MCF 10A (cell line): Measurements from ENCODE around the gene MYO1D. TPM values are rescaled to one million over a fixed set of nuclear protein-coding genes. Genes with fewer than 3 reads are reported as not detected.
"Not testable (repeated sequence)": the region's sequence is repeated elsewhere in the genome, so short reads cannot be mapped to it uniquely, and the experiment has no call there.

Source experiments
- BruUV-seq: library from RNA; stranded (reverse); fragments of 400-500 nt; replicated peaks from 2 replicates; lab custom pipeline; 2021; lab: Mats Ljungman, UMichigan
- CTCF ChIA-PET: fragments of 300-600 bp; sonication (Branson Sonifier 250); formaldehyde crosslinking; extraction: SDS; loops from one replicate; lab custom pipeline; 2021; ENCODE audit warnings: antibody characterized with exemption, inconsistent platforms; lab: Yijun Ruan, JAX
- POLR2A ChIA-PET: fragments of 300-600, 350-650 bp; sonication (Branson Sonifier 250); formaldehyde crosslinking; extraction: SDS; loops from one replicate; lab custom pipeline; 2020; ENCODE audit warnings: antibody characterized with exemption, inconsistent platforms; lab: Yijun Ruan, JAX
- DNase-seq: peaks from one replicate; pipeline ENCODE4 v3.0.0-alpha.2; 2018; ENCODE audit not compliant: unreplicated experiment
- H3K27ac Mint-ChIP-seq: one replicate; pipeline ENCODE4 v1.8.0; 2022; ENCODE audit warnings: mild to moderate bottlenecking, low read depth, mixed read lengths; ENCODE audit not compliant: unreplicated experiment
- H3K27me3 Mint-ChIP-seq: one replicate; pipeline ENCODE4 v1.8.0; 2022; ENCODE audit warnings: mixed read lengths; ENCODE audit not compliant: insufficient read depth, unreplicated experiment
- H3K36me3 Mint-ChIP-seq: one replicate; pipeline ENCODE4 v1.8.0; 2022; ENCODE audit warnings: mild to moderate bottlenecking, moderate library complexity, mixed read lengths; ENCODE audit not compliant: insufficient read depth, unreplicated experiment
- H3K4me1 Mint-ChIP-seq: one replicate; pipeline ENCODE4 v1.8.0; 2022; ENCODE audit warnings: mixed read lengths; ENCODE audit not compliant: insufficient read depth, unreplicated experiment
- H3K4me3 Mint-ChIP-seq: one replicate; pipeline ENCODE4 v1.8.0; 2022; ENCODE audit warnings: mild to moderate bottlenecking, moderate library complexity, mixed read lengths; ENCODE audit not compliant: unreplicated experiment
- H3K9me3 Mint-ChIP-seq: one replicate; pipeline ENCODE4 v1.8.0; 2022; ENCODE audit warnings: mixed read lengths; ENCODE audit not compliant: unreplicated experiment
- CTCF ChIP-seq: fragments of 200-600 bp; IDR thresholded peaks from one replicate; pipeline ENCODE4 v1.8.0; 2022; ENCODE audit warnings: antibody characterized with exemption, mild to moderate bottlenecking; ENCODE audit not compliant: unreplicated experiment
- intact Hi-C: fragments of 100-400 bp; cut with micrococcal nuclease; formaldehyde crosslinking; loops from 2 replicates; pipeline ENCODE4 v1.14.1; 2022
- total RNA-seq: library from RNA; stranded (reverse); gene quantifications from 2 replicates; pipeline ENCODE4 v1.2.3, GENCODE V29; 2022

Gene MYO1D
- total RNA-seq, 1 experiment from 2014 or later: 30.5 TPM

GRCh38 chr17:32720671-32721070 lies 156.3 kb downstream of the MYO1D start:
- no peaks in the 10 kb centered on the region for H3K27me3 Mint-ChIP-seq
- peaks cover 7% of the 10 kb centered on the region for H3K9me3 Mint-ChIP-seq
- H3K4me3 Mint-ChIP-seq: no peak overlapping the region
- H3K36me3 Mint-ChIP-seq: no peaks in the 10 kb centered on the region
- no peak overlapping the region for H3K27ac Mint-ChIP-seq
- intact Hi-C loops: no loop called here
- BruUV-seq: no TSS peak
- no peaks in the 10 kb centered on the region for H3K4me1 Mint-ChIP-seq
- TF ChIP-seq CTCF: no peak
- no peak for DNase-seq
- CTCF ChIA-PET: interaction anchor here (0.9 kb wide), 1 partner anchor 62 kb away, joined by 4 read pairs; no protein-coding TSS in a partner anchor
- POLR2A ChIA-PET: no interaction called here

GRCh38 chr17:32719689-32720088 lies 157.2 kb downstream of the MYO1D start:
- H3K27ac Mint-ChIP-seq: no peak overlapping the region
- no peaks in the 10 kb centered on the region for H3K36me3 Mint-ChIP-seq
- no TSS peak for BruUV-seq
- H3K4me3 Mint-ChIP-seq: no peak overlapping the region
- CTCF ChIA-PET: interaction anchor here (0.7 kb wide), 1 partner anchor 257 kb away, joined by 3 read pairs; no protein-coding TSS in a partner anchor
- intact Hi-C loops: no loop called here
- no peaks in the 10 kb centered on the region for H3K27me3 Mint-ChIP-seq
- DNase-seq: no peak
- H3K9me3 Mint-ChIP-seq: no peaks in the 10 kb centered on the region
- POLR2A ChIA-PET: no interaction called here
- H3K4me1 Mint-ChIP-seq: no peaks in the 10 kb centered on the region
- no peak for TF ChIP-seq CTCF

GRCh38 chr17:32714922-32715321 lies 162.0 kb downstream of the MYO1D start:
- intact Hi-C loops, H3K4me3 Mint-ChIP-seq, H3K4me1 Mint-ChIP-seq, DNase-seq, H3K36me3 Mint-ChIP-seq, BruUV-seq, CTCF ChIA-PET, POLR2A ChIA-PET, H3K27ac Mint-ChIP-seq, H3K9me3 Mint-ChIP-seq, H3K27me3 Mint-ChIP-seq: not testable (repeated sequence)

GRCh38 chr17:32714206-32714605 lies 162.7 kb downstream of the MYO1D start:
- BruUV-seq, H3K27me3 Mint-ChIP-seq, intact Hi-C loops, H3K27ac Mint-ChIP-seq, DNase-seq, H3K36me3 Mint-ChIP-seq, H3K9me3 Mint-ChIP-seq, H3K4me3 Mint-ChIP-seq, H3K4me1 Mint-ChIP-seq: not testable (repeated sequence)
- ChIA-PET CTCF (interaction anchor here (0.6 kb wide), 1 partner anchor 1895 kb away, joined by 3 read pairs; no protein-coding TSS in a partner anchor), POLR2A (interaction anchor here (0.7 kb wide), 1 partner anchor 522 kb away, joined by 3 read pairs; no protein-coding TSS in a partner anchor)

- DNase-seq: no peak
- intact Hi-C loops: no loop called here
- H3K4me3 Mint-ChIP-seq: no peak overlapping the region
- H3K4me1 Mint-ChIP-seq: no peaks in the 10 kb centered on the region
- no peak for TF ChIP-seq CTCF
- ChIA-PET POLR2A (no interaction called here), CTCF (interaction anchor here (1.0 kb wide), 1 partner anchor 45 kb away, joined by 3 read pairs; no protein-coding TSS in a partner anchor)
- no TSS peak for BruUV-seq
- H3K9me3 Mint-ChIP-seq: no peaks in the 10 kb centered on the region
- H3K27ac Mint-ChIP-seq: no peak overlapping the region
- H3K36me3 Mint-ChIP-seq: peaks cover 8% of the 10 kb centered on the region
- H3K27me3 Mint-ChIP-seq: no peaks in the 10 kb centered on the region
These were observed 163.8 kb downstream of the MYO1D start for GRCh38 chr17:32713081-32713480.
